Stimulated activated CD4-positive, alpha-beta T cell treated with anti-CD3 and anti-CD28 coated beads, Interleukin-1b, Interleukin-23, amount 100 ng/mL, for 1 hour (primary cell): ENCODE data around the gene CD19.
"Not testable (repeated sequence)": the region's sequence is repeated elsewhere in the genome, so short reads cannot be mapped to it uniquely, and the experiment has no call there.

Experiments
- DNase-seq, 2 donors: peaks; one replicate each; pipeline ENCODE4 v3.0.0-alpha.2; 2020; ENCODE audit warnings: low read depth in 2 of 2

The CD19 gene

DNA sequence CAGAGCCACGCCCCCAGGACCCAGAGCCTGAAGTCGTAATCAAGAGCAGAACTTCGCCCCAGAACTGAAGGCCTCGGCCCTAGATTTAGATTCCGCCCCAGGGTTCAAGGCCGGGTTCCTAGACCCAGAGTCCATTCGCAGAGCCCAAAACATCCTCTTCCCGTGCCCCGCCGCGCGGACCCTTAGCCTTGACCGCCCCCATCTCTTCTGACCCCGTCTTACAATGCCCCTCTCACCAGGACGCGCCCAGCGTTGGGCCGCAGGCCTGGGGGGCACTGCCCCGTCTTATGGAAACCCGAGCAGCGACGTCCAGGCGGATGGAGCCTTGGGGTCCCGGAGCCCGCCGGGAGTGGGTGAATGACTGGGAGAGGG is 5.0 kb downstream of the CD19 start:
- no peak for DNase-seq

- DNase-seq = no peak
These were observed 5.6 kb downstream of the CD19 start for GRCh38 chr16:28937222-28937876.

DNA sequence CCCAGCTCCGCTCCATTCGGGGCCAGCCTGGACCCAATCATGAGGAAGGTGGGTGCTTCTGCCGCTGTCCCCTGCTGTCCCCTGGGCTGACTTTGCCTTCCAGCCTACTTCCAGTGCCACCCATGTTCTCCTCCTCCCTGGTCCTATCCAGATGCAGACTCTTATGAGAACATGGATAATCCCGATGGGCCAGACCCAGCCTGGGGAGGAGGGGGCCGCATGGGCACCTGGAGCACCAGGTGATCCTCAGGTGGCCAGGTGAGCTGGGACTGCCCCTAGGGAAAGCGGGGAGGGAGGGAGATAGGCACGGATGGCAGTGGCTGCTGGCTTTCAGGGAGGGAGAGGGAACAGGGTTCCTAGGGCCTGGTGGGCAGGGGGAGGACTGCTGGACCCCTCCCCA is 7.0 kb downstream of the CD19 start:
- no peak for DNase-seq

- not testable (repeated sequence) for DNase-seq
These were observed 8.1 kb downstream of the CD19 start for GRCh38 chr16:28939825-28940224.

DNA sequence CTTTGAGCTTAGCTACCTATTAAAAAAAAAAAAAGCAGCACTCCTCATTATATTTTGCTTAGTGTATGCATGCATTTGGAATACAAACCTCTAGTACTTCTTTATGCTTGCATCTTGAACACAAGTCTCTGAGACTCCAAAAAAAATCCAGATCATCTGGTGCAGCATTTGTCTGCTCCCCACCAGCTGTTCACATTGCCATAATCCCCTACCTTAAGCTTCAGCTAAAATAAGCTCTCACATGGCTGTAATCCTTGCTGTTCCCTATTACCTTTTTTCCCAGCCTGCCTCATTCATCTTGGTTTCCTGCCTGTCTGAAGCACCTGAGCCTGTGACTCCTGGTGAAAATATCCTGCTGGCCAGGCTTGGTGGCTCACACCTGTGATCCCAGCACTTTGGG is 11.5 kb downstream of the CD19 start:
- DNase-seq = no peak

GRCh38 chr16:28946681-28947080 is 14.9 kb downstream of the CD19 start:
- no peak for DNase-seq

- DNase-seq = peak; percentile 98 to 99
These were observed 19.1 kb downstream of the CD19 start, which contains the start of gene NFATC2IP for GRCh38 chr16:28950648-28951409. NFATC2IP (plus strand) TSS chr16:28950937; CDS start chr16:28951012, 75 bp downstream.

- DNase-seq = no peak
These were observed 19.7 kb downstream of the CD19 start for GRCh38 chr16:28951410-28951943.

DNA sequence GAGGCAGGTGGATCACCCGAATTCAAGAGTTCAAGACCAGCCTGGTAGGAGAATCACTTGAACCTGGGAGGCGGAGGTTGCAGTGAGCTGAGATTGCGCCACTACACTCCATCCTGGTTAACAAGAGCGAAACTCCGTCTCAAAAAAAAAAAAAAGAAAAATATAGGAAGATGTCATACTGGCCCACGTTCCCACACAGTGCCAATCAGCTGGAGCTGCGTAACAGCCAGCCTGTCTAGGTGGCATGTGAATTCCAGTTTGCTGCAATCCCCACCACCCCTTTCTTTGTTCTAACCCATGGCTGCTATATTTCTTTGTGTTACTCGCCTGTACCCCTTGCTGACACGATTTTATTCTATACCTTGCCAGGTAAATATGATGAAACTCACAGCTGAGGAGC is 26.4 kb downstream of the CD19 start:
- DNase-seq = no peak

- no peak for DNase-seq
These were observed 27.1 kb downstream of the CD19 start for GRCh38 chr16:28958836-28959235.

GRCh38 chr16:28964072-28964471 is 32.3 kb downstream of the CD19 start:
- no peak for DNase-seq

- no peak for DNase-seq
These were observed 32.7 kb downstream of the CD19 start for GRCh38 chr16:28964496-28964895.

GRCh38 chr16:28967156-28967555 is 35.4 kb downstream of the CD19 start:
- no peak for DNase-seq

- not testable (repeated sequence) for DNase-seq
These were observed 37.9 kb downstream of the CD19 start for GRCh38 chr16:28969696-28970095.

DNA sequence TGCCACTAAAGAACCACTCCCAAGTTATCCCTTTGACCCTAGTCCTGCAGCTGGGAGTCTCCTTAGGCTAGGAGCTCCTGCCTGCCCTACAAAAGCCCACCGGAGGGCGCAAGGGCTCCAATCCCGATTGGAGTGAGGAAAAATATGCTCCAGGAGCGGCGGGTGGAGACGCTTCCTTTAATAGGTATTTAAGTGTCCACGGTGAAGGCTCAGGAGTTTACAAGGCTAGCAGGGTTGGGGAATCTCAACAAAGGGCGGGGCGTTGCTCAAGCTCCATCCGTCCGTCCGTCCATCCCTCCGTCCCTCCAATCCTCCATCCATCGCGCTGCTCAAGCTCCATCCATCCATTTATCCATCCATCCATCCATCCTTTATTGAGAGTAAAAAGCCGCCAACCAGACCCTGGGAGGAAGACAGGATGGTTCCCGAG is 42.3 kb downstream of the CD19 start:
- no peak for DNase-seq

DNA sequence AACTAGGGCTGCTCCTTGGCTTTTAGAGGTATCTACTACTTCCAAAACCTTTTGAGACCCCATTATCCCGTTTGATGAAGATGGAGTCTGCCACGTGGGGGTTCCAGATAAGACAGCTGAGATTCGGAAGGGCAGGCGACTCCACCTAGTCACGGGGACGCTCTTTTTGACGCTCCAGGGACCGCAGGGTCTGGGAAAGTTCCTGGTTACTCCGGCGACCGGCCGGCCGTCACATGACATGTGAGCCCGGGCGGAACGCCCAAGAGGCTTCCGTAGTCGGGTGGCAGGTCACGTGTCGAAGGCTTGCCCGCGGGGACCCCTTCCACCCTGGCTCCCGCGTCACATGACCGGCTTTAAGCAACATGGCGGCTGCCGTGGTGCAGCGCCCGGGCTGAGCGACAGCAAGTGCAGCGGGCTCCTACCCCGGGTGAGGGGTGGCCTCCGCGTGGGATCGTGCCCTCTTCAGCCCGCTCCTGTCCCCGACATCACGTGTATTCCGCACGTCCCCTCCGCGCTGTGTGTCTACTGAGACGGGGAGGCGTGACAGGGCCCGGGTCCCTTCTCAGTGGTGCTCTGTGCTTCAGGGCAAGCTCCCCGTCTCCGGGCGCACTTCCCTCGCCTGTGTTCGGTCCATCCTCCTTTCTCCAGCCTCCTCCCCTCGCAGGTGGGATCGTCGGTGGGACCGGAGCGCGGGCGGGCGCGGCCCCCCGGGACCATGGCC is 42.8 kb downstream of the CD19 start, which contains the start of gene SPNS1:
TSS of gene SPNS1 (plus strand) at position 342 of the 721 bp plus-strand sequence. CDS start at position 716, 374 bp downstream.
- peak; percentile 78 to 79 for DNase-seq

GRCh38 chr16:28975158-28975599 is 43.4 kb downstream of the CD19 start:
- DNase-seq = no peak

DNA sequence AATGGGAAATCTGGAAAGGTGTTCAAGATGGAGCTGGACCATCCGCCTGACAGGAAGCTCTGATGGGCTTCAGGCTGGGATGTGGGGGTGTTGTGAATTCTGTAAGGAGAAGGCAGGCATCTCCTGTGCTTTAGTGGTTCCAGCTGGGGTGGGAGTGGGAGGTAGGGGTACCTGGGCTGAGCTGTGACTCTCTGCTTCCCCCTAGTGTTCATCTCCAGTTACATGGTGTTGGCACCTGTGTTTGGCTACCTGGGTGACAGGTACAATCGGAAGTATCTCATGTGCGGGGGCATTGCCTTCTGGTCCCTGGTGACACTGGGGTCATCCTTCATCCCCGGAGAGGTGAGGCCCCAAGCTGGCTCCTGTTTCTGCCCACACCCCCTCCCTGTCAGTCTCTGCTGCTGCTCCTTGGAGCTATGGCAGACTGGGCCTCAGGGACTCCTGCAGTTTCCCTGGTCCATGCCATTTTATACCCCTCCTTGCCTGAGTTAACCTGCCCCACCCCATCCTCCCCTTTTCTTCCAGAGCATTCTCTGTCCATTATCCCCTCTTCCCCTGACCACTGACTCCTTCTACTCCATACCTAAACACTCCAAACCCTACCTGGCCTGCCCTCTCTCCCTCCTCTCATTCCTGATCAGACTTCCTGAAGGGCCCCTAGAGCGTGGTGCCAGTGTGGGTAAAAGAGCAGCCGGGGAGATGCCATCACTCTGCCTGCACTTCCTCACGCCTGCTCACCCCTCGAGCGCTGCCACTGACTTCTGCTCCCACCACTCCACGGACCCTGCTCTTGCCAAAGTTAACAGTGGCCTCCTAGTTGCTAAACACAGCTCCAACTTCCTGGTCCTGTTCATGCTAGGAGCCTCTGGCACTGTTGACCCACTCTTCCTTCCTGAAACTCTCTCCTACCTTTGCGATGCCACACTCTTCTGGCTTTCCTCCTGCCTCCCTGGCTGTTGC is 46.2 kb downstream of the CD19 start:
- DNase-seq = no peak

- DNase-seq = not testable (repeated sequence)
These were observed 48.6 kb downstream of the CD19 start for GRCh38 chr16:28980330-28980729.

DNA sequence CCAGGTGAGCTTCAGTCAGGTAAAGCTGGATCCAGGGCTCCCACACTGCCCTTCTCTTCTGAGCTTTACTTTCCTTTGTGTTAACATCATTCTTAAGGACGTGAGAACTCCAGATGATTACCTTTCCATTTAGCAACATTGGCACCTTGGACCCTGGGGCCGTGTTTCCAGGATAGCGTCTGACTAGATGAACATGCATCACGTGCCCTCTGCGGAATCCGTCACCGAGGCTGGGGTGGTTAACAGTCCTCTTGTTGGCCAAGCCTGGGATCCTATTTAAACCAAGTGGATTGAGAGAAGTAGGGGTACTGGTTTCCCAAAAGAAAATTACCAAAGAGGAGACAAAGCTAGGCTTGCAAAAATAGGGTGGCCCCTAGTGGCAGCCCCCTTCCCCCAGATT is 49.2 kb downstream of the CD19 start:
- no peak for DNase-seq

DNA sequence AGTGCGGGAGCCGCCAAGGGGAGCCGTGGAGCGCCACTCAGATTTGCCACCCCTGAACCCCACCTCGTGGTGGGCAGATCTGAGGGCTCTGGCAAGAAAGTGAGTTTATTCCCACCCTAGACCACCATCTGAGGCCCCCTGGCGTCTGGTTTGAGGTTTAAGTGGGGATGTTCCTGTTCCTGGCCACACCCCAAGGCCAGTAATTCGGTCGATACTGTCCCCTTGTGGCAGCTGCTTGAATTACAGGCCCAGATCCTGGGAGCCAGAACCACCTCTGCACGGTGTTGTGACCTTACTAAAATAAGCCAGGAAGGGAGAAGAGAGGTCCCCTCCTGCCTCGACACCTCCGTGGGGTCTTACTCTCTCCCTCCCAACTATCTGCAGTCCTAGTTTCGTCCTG is 49.7 kb downstream of the CD19 start:
- no peak for DNase-seq
